HG03066 (cell line): Measurements from ENCODE around the gene CCNL2.
"Not testable (repeated sequence)": the region's sequence is repeated elsewhere in the genome, so short reads cannot be mapped to it uniquely, and the experiment has no call there.

Experiments used
- ATAC-seq: cut with Tn5 transposase; IDR thresholded peaks from one replicate; pipeline ENCODE4 v1.9.1; 2021; ENCODE audit warnings: low read depth; ENCODE audit not compliant: unreplicated experiment

Gene CCNL2

DNA sequence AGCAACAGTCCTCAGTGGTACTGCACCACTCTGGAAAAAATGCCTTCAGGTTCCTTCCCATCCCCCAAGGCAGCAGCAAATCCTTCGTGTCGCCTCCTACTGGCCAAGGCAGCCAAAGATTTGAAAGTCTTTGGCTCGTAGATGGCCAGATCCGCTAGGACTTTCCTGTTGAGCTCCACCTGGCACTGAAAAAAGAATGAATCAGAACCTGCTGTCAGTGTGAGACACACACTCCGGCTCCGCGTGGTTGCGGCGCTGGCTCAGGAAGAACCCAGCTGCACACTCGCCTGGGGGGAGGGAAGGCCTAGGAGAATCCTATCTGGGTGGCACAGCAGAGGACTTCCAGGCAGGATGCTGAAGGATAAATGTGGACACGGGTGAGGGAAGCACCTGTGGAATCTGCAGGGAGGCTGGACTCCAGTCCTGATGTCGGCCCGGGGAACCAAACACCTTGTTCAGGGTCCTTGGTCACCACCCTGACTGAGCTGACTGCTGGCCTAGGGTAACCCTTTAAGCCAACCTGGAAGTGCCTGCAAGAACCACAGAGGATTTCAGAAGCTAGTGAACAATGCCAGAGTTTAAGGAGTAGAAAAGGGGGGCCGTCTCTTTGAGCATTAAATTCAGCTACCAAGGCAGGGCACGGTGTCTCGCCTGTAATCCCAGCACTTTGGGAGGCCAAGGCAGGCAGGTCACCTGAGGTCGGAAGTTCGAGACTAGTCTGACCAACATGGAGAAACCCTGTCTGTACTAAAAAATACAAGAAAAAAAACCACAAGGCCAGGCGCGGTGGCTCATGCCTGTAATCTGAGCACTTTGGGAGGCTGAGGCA, 3.2 kb upstream of the CCNL2 start:
- ATAC-seq, result no peak

DNA sequence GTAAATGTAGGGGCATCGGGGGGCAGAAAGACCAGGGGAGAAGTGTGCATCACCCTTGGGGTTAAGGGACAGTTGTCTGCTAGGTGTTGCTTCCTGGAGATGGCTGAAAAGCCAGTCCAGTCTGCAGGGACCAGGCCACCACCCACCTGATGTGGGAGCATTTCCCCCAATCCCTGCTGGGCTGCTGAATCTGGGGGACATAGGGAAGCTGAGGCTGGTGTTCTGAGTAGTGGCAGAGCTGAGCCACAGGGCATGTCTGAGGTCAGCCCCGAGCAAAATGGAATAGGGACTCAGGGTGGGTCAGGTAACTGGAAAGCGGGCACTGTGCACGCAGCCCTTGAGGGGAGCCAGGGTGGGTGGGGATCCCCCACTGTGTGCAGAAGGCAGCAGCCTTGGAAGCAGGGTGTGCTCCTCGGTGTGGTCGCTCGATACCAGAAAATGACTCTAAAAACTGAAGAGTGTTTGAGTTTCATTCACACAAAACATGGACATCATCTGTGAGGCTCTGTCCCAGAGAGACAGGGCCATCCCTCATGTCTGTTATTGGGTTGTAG, 2.4 kb upstream of the CCNL2 start:
- no peak for ATAC-seq

DNA sequence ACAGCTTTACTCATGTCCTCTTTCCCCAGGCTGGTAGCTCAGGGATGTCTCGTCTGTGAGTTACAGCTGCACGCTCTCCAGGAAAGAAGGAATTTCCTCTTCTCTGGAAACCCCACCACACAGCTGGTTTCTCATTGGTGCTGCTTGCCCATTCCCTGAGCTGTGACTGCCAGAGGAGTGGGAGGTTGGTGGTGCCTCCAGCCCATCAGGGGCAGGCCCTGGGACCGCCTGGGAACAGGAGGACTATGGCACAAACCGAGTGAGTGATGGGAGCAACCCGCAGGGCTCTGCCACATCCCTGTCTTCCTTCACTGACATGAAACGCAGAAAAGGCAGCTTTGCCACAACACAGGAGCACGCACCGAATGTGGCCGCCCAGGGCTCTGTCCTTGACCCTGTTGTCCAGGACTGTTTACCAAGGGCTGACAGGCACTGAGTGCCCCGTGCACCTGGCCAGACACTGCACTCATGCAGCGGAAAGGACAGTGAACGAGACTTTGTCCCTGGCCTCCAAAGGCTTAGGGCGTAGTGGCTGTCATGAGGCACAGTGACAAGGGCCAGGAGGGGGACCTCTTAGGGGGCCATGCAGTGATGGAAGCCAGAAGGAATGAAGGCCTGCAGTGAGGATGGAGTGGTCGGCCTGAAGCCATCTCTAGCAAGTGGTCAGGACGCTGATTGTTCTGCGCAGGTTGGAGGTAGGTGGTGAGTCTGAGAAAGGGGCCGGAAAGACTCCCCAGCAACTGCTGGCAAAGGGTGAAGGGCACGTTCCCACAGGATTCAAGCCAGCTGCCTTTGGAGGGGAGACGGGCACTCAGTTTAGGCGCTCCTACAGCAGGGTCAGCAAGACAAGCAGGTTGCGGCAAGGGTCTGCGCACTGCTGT, 1.7 kb upstream of the CCNL2 start:
- ATAC-seq, result no peak

DNA sequence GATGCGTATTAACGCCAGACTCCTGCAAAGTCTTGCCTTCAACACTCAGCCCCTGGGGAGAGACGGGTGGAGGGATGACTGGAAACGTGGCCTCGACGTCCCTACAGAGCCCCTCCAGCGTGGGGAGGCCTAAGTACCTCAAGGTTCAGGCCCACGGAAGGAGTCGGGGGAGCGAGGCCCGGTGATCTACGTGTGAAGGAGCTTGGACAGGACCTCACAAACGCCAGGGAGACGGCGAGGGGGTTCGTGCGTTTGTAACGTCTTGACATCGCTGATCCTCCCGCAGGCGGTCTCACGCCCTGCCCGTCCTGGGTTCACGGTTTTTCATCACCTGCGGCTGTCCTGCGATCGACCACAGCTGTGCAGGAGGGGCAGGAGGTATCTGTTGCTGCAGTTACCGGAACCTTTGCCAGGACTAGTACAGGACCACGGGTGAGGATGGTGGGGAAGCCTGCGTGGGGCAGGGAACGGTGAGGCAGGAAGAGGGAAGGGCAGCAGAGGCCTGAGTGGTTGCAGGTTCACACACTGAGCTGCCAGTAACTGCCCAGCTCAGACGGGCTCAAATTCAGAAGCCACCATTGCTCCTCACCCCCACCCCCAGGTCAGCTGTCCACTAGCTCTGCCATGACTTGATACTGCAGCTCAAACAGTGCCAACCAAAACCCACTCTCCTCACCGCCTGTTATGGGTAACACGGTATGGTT, 889 bp upstream of the CCNL2 start:
- ATAC-seq, result peak; percentile 7

DNA sequence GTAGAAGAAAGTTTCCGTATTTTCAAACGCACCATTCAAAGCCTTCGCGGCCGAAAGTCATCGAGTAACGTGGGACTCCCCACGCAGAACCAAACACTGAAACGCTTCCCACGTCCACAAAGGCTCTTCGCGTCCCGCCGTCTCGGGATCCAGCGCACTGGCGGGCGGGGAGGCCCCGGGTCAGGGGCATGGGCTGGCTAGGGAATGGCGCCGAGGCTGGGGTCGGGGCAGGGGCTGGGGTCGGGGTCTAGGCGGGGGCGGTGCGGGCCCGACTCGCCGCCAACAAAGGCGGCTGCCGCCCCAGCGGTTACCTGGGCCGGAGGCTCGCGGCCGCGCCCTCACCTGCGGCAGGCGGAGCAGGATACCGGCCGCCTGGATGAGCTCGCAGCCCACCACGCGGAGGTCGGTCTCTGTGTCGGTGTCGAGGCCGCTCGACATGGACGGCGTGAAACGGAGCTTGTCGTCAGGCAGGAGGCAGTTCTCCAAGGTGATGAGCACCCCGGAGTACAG, 403 bp downstream of the CCNL2 start:
- no peak for ATAC-seq

DNA sequence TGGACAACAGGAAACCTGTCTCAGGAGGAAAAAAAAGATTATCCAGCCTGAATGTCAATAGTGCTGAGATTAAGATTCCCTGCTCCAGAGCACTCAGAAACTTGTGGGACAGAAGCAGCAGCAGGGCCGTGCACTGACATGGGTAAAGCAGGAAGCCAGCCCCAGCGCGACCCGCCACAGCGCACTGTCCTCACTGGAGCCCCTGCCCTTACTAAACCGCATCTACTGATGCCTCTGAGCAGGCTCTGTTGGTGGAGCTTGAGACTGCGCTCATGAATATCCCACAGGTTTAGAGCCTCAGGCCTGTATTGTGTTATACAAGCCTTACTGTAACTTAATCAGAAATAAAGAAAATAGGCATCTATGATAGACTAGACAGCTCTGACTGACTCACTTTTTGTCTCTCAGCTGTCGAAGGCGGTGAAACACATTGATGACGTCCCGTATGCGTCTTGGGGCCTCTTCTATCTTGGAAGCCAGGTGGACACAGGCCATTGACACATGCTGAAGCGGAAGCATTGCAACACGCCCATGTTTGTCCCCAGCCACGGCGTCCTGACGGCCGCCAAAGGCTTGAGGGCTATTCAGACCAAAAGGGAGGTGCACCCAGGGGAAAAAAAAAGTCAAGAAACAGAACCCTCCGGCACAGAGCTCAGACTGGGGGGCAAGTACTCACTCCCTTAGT, 1.2 kb downstream of the CCNL2 start:
- ATAC-seq, result no peak

DNA sequence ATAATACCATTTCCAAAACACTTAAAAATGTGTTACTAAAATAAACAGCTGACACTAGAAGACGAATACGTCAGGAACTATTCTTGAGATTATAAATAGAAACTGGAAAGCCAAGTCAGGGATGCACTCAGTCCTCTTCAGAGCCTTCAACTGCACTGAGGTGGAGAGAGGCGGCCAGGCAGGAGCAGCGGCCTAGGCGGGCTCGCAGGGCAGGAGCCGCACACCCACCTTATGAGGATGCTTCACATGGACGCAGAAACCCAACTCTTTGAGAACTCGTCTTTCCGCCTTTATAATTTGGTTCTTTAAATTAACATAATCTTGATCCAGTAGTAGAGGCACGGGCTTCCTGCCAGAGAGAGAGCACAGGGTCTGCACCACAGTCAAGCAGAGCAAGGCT, 4.0 kb downstream of the CCNL2 start:
- ATAC-seq, result no peak

DNA sequence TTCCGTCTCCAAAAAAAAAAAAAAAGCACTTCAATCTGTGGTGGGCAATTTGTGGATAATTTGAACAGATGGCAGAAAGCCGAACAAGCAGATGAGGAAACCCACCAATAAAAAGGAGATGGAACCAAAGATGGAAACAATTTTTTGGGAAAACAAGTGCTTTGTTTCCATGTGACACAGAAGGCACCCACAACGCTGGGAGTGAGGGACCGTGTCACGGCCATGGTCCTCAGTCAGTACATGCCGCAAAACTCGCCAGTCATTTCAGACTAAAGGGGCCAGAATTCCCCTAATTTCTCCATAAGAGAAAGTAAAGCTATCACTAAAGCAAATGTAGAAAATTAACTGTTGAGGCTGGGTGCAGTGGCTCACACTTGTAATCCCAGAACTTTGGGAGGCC, 5.0 kb downstream of the CCNL2 start:
- no peak for ATAC-seq

DNA sequence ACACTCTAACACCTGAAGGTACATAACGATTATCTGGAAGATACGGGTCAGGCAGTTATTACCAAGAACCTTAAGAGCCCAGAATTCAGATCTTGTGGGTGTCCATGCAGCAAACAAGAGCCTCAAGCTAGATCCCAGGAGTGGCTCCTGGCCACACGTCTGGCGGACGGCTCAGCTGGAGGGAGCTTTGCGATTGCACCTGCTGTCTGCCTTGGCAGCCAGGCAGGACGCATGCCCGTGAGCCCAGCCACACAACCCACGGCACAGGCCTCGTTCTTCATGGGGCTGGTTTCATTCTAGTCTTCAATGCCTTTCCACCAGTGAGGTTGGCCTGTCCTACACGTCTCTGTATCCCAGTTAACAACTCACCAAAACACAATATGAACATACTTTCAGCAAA, 5.7 kb downstream of the CCNL2 start:
- ATAC-seq, result no peak

DNA sequence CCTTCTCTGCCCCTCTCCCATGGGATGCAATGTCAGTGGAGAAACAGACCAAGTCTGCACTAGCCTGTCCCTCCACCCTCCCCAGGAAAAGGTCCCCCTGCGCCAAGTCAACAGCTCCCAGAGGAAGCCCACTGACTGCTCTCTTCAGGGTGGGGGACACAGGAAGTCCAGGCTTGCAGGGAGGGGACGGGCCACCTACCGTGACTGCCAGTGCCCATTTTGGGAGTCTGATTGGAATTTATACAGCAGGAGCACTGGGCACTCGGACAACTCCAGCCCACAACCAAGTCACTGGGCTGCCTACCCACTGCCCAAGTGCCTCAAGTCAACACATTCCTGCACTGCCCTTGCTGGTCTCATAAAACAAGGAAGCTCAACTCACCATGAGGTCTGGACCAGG, 6.1 kb downstream of the CCNL2 start:
- no peak for ATAC-seq

DNA sequence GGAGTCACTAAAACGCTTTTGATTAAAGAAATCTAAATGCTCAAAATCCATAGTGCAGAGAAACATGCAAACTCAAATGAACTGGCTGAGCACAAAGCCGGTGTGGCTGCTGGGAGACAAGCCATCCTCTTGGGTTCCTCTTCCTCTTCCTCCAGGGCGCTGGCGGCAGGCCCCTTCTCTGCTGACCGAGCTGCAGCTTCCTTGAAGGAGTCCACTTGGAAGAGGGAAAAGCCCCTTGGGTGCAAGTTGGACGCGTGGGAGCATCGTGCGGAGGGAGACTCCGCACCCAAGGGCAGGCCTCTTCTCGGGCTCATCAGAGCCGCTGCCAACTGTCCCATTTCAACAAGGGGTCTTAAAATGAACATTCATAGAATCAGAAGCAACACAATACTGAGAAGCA, 7.9 kb downstream of the CCNL2 start:
- no peak for ATAC-seq

DNA sequence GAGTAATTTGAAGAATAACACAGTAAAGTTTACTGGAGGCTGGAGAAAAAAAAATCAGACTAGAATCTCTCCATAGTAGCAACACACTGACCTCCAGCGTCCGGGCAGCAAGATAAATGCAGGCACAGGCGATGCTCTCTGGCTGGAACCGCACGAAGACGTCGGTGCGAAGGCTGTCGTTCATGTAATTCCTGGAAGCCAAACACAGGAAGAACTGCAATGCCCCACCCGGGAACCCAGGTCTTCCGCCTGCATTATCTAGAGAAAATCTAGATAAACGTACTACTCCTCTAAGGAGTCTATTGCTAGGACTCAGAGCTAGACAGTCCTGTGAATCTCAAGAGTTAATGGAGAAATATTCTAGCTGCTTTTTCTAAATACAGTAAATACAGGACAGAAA, 8.5 kb downstream of the CCNL2 start:
- ATAC-seq, result no peak

DNA sequence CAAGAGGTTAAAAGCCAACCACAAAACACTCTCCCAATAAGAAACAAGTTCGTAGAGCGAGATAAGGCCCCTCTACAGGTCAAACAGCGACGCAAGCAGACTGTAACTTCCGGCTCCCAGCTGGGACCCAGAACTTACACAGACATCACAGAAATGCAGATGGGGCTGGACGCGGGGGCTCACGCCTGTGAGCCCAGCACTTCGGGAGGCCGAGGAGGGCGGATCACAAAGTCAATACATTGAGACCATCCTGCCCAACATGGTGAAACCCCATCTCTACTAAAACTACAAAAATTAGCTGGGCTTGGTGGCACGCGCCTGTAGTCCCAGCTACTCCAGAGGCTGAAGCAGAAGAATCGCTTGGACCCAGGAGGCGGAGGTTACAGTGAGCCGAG, 11.1 kb downstream of the CCNL2 start:
- ATAC-seq, result no peak

DNA sequence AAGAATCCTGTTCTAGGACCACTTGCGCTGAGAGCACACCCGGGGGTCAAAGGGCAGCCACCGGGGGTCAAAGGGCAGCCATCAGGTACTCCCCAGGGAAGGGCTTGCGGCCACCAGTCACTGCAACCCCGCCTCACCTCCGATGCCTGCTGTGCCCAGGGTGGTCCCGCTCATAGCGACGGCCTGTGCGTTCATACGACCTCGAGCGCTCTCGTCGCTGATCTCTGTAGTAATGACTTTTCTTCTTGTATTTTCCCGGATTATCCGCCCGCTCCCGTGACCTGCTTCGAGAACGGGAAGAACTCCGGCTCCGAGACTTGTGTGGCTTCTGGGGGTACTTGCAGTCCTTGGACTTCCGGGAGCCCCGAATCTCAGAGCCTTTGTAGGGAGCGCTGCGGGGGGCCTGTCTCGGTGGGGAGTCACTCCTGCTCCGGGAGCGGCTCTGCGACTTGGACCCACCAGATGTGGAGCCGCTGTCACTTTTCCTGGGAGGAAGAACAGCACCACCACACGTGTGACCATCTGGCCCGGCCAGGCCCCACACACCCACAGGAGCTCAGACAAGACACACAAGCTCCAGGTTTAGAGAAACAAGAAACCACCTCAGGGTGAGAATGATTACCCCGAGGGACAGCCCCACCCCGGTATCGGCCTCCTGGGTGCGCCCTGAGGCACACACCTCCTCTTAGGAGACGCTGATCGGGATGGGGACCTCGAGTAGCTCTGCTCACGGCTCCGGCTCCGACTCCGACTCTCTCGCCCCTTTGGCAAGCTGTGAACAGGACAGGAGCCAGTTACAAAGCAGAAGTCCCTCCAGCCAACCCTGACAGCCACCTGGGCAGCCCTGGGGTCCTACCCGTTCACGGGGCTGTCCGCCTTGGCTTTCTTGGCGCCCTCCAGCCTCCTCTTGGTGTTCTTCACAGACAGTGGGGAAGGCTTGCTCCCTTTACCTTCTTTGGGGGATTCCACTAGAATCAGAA, 11.7 kb downstream of the CCNL2 start:
- ATAC-seq, result no peak

DNA sequence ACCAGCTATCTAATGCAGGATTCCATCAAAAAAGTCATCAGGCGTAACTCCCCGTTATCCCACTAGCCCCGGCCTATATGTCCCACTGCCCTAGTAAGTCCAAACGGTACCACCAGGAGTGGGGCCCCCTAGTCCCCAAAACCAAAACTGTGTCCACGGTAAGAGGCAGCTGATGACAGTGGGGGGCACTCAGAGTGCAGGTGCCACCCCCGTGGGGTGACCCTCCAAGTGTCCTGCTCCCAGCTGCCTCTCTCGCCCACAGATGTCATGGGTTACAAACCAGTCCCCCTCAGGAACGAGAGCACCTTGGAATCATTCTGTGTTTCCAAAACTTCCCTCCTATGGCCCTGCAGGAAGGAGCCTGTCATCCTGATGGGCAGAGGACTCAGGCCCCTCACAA, 13.2 kb downstream of the CCNL2 start:
- ATAC-seq, result no peak

DNA sequence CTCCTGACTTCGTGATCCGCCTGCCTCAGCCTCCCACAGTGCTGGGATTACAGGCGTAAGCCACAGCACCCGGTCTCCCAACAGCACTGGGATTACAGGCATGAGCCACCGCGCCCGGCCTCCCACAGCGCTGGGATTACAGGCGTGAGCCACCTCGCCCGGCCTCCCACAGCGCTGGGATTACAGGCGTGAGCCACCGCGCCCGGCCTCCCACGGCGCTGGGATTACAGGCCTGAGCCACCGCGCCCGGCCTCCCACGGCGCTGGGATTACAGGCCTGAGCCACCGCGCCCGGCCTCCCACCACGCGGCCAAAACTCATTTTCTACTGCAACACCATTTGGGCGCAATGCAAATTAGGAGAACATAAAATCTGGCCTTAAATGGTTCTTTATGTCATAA, 13.8 kb downstream of the CCNL2 start:
- not testable (repeated sequence) for ATAC-seq

DNA sequence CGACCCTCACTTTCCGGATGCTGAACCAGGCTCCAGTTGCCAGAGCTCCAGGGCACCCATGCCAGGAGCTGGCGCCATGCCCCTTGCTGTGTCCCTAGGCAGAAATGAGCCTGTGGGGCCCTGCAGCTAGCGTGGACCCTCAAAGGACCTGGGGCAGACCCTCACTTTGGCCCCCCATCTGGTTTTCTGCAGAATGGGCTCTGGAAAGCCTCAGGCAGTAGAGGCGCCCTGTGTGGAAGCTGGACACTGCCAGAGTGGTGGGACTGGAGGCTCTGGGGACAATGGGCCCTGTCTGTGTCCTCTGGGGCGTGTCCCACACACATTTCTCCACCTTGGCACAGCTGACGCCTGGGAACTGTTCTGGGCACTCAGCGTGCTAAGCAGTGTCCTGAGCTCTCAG, 17.8 kb downstream of the CCNL2 start:
- no peak for ATAC-seq

DNA sequence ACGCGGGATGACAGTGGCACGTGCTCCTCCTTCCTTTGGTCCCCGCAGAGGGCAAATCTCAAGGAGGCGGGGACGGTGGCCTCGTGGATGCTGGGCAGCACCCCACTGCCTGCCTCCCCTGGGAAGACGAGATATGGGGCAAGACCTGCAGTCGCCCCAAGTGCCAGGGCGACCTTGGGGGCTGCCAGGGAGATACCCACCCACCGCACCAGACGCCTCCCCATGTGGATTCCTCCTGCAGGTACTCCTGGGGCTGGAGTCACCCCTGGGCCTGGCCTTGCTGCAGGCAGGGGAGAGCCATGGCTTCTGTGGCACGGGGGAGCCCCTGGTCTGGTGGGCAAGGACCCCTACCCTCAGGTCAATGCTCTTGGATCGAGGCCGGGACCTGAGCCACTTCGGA, 18.3 kb downstream of the CCNL2 start:
- ATAC-seq, result no peak
